Measurements from ENCODE around the gene DDX28. TPM values are rescaled to one million over a fixed set of nuclear protein-coding genes. Genes with fewer than 3 reads are reported as not detected.

DDX28 gene
- total and polyA plus RNA-seq, 10 of the 15 experiments (the other 5 are each of a cell fraction or from before 2014, with no cell fraction given): 3.6 to 40.4 (median 20.0) TPM

- intact Hi-C loops (cut with micrococcal nuclease; ENCODE audit: unreplicated experiment) (no loop called here), in situ Hi-C loops (cut with MboI) (no loop called here)
- WGBS (ENCODE audit: insufficient coverage, insufficient replicate concordance, low lambda C conversion rate, missing lambda C conversion rate): 87% methylated on average over 11 of the region's 11 CpGs
- peaks cover 39% of the 10 kb centered on the region for H3K4me1 ChIP-seq (ENCODE audit: control insufficient read depth, insufficient read depth, low read length)
- ChIA-PET SMC1A (ENCODE audit: uncharacterized antibody, unreplicated experiment) (interaction anchor here (0.6 to 1.9 kb wide), 5 partner anchors 12 to 575 kb away, joined by 3 to 7 read pairs (median 4); no protein-coding TSS in a partner anchor), POLR2A (interaction anchor here (0.6 to 2.0 kb wide), 4 partner anchors 18 to 98 kb away, joined by 4 to 7 read pairs (median 6); partner anchors contain the start of genes NFATC3 and PSMB10), CTCF (interaction anchor here (1.1 kb wide), 1 partner anchor 38 kb away, joined by 3 read pairs; no protein-coding TSS in a partner anchor), RAD21 (ENCODE audit: unreplicated experiment) (interaction anchor here (1.5 to 2.1 kb wide), 2 partner anchors 52 to 53 kb away, joined by 3 to 6 read pairs; no protein-coding TSS in a partner anchor)
- H3K9ac ChIP-seq (ENCODE audit: control insufficient read depth, insufficient read depth, low read length): no peak overlapping the region
- no peaks in the 10 kb centered on the region for H3K27me3 ChIP-seq (replicated peaks in 1 of 2; ENCODE audit: control insufficient read depth in 2 of 2, insufficient read depth in 2 of 2, low read length in 1 of 2)
- no peaks in the 10 kb centered on the region for H4K20me1 ChIP-seq (ENCODE audit: control insufficient read depth, insufficient read depth)
- DNase-seq (ENCODE audit: low read depth, low spot score): no peak
- no peak overlapping the region for H3K4me2 ChIP-seq (ENCODE audit: control insufficient read depth, insufficient read depth)
- no TSS peak for BruUV-seq (replicated peaks)
- FAIRE-seq: no peak
- no peak overlapping the region for H3K27ac ChIP-seq (ENCODE audit: control insufficient read depth, insufficient read depth)
- no peaks in the 10 kb centered on the region for H3K9me3 ChIP-seq (replicated peaks; ENCODE audit: control insufficient read depth, insufficient read depth, low read length)
- no peak overlapping the region for H2AFZ ChIP-seq (ENCODE audit: control insufficient read depth, low read depth, low read length)
- H3K79me2 ChIP-seq (ENCODE audit: control insufficient read depth, insufficient read depth, low read length): no peaks in the 10 kb centered on the region
- no peak overlapping the region for H3K4me3 ChIP-seq
- no peaks in the 10 kb centered on the region for H3K36me3 ChIP-seq (ENCODE audit: control insufficient read depth in 2 of 2, insufficient read depth in 2 of 2, low read length in 1 of 2)
- no peak for ATAC-seq
- TF ChIP-seq GABPA (IDR thresholded peaks at IDR 0.05; ENCODE audit: low read depth): no peak
- TF ChIP-seq YBX1 (IDR thresholded peaks at IDR 0.05): no peak
- no peak for TF ChIP-seq BHLHE40 (IDR thresholded peaks at IDR 0.05; ENCODE audit: borderline replicate concordance in 1 of 2, low read depth in 2 of 2, low read length in 1 of 2)
- TF ChIP-seq TARDBP (IDR thresholded peaks at IDR 0.05; ENCODE audit: borderline replicate concordance): no peak
- no peak for TF ChIP-seq HDAC6 (IDR thresholded peaks at IDR 0.05; ENCODE audit: unreplicated experiment)
- no peak for TF ChIP-seq ASH2L (IDR thresholded peaks at IDR 0.05; ENCODE audit: borderline replicate concordance, low read depth)
- TF ChIP-seq EP300 (IDR thresholded peaks at IDR 0.05; ENCODE audit: borderline replicate concordance in 1 of 2, control insufficient read depth in 1 of 2, low read depth in 2 of 2, low read length in 2 of 2): no peak
- TF ChIP-seq SUZ12 (IDR thresholded peaks at IDR 0.05; ENCODE audit: unreplicated experiment): no peak
- TF ChIP-seq NFYA (IDR thresholded peaks at IDR 0.05; ENCODE audit: borderline replicate concordance, low read depth, low read length): no peak
- TF ChIP-seq CHD4 (IDR thresholded peaks at IDR 0.05): no peak
- TF ChIP-seq, protein P1, sequence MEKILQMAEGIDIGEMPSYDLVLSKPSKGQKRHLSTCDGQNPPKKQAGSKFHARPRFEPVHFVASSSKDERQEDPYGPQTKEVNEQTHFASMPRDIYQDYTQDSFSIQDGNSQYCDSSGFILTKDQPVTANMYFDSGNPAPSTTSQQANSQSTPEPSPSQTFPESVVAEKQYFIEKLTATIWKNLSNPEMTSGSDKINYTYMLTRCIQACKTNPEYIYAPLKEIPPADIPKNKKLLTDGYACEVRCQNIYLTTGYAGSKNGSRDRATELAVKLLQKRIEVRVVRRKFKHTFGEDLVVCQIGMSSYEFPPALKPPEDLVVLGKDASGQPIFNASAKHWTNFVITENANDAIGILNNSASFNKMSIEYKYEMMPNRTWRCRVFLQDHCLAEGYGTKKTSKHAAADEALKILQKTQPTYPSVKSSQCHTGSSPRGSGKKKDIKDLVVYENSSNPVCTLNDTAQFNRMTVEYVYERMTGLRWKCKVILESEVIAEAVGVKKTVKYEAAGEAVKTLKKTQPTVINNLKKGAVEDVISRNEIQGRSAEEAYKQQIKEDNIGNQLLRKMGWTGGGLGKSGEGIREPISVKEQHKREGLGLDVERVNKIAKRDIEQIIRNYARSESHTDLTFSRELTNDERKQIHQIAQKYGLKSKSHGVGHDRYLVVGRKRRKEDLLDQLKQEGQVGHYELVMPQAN (conservative IDR thresholded peaks at IDR 0.05): no peak
- TF ChIP-seq, protein P2, sequence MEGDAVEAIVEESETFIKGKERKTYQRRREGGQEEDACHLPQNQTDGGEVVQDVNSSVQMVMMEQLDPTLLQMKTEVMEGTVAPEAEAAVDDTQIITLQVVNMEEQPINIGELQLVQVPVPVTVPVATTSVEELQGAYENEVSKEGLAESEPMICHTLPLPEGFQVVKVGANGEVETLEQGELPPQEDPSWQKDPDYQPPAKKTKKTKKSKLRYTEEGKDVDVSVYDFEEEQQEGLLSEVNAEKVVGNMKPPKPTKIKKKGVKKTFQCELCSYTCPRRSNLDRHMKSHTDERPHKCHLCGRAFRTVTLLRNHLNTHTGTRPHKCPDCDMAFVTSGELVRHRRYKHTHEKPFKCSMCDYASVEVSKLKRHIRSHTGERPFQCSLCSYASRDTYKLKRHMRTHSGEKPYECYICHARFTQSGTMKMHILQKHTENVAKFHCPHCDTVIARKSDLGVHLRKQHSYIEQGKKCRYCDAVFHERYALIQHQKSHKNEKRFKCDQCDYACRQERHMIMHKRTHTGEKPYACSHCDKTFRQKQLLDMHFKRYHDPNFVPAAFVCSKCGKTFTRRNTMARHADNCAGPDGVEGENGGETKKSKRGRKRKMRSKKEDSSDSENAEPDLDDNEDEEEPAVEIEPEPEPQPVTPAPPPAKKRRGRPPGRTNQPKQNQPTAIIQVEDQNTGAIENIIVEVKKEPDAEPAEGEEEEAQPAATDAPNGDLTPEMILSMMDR (IDR thresholded peaks at IDR 0.05 in 2 of 3, conservative IDR thresholded peaks at IDR 0.05 in 1 of 3; ENCODE audit: control insufficient read depth in 2 of 3, extremely low read depth in 1 of 3, insufficient read depth in 1 of 3, low read depth in 3 of 3, low read length in 3 of 3): no peak
- TF ChIP-seq SIN3A (IDR thresholded peaks at IDR 0.05; ENCODE audit: low read depth, low read length): no peak
- no peak for TF ChIP-seq ATF7 (IDR thresholded peaks at IDR 0.05; ENCODE audit: low read depth)
- no peak for TF ChIP-seq TCF3 (IDR thresholded peaks at IDR 0.05; ENCODE audit: borderline replicate concordance, insufficient read depth, low read depth, low read length)
- no peak for TF ChIP-seq USF1 (IDR thresholded peaks at IDR 0.05; ENCODE audit: borderline replicate concordance, extremely low read length, insufficient read depth, low read depth, low read length)
Measured at GRCh38 chr16:67987460-67988160, 35.4 kb downstream of the DDX28 start.

Data from GM12878 (cell line).